K562 (cell line): ENCODE data around the gene FAM53A. TPM values are rescaled to one million over a fixed set of nuclear protein-coding genes. Genes with fewer than 3 reads are reported as not detected.

Source experiments
- ARNT ChIP-seq, 2 experiments: fragments of 450-650 bp; IDR thresholded peaks; 2 replicates each; pipeline ENCODE4 v1.6.1; 2016; ENCODE audit warnings: mild to moderate bottlenecking in 1 of 2
- CBX1 ChIP-seq: sonication (generic); IDR thresholded peaks from 2 replicates; pipeline ENCODE4 v1.6.1; 2016; ENCODE audit warnings: antibody characterized with exemption, low read depth, mild to moderate bottlenecking
- CBX3 ChIP-seq, 2 experiments: IDR thresholded peaks; 1 replicate in 1 of 2; 2 replicates in 1 of 2; pipeline ENCODE4 v1.6.1; 2012; ENCODE audit warnings: inconsistent platforms in 2 of 2, low read length in 2 of 2, borderline replicate concordance in 1 of 2, control low read depth in 1 of 2
- CHCHD3 ChIP-seq: fragments of 250-450 bp; sonication (Bioruptor Pico); IDR thresholded peaks from 2 replicates; pipeline ENCODE4 v2.1.2; 2022; ENCODE audit warnings: mild to moderate bottlenecking
- DPF2 ChIP-seq: fragments of 450-650 bp; IDR thresholded peaks from 2 replicates; pipeline ENCODE4 v1.6.1; 2016
- ELF4 ChIP-seq: fragments of 450-650 bp; formaldehyde crosslinking; IDR thresholded peaks from 2 replicates; pipeline ENCODE4 v1.4.0; 2022; ENCODE audit warnings: missing genetic modification characterization
- FOXK1 ChIP-seq: sonication (generic); formaldehyde crosslinking; IDR thresholded peaks from 2 replicates; pipeline ENCODE4 v1.8.0; 2022; ENCODE audit warnings: missing genetic modification reagents, mild to moderate bottlenecking, borderline replicate concordance
- HDAC1 ChIP-seq, 2 experiments: fragments of 450-650 bp; IDR thresholded peaks; 2 replicates each; pipeline ENCODE4 v1.6.1; 2016 to 2017; ENCODE audit warnings: inconsistent platforms in 1 of 2, mild to moderate bottlenecking in 1 of 2, moderate library complexity in 1 of 2
- MECOM ChIP-seq: fragments of 250-450 bp; sonication (Bioruptor Pico); IDR thresholded peaks from 2 replicates; pipeline ENCODE4 v1.8.0; 2022; ENCODE audit warnings: inconsistent platforms
- NR2C2 ChIP-seq, 2 experiments: fragments of 200-800 bp in 1 of 2; sonication (Bioruptor generic) in 1 of 2; sonication (generic) in 1 of 2; formaldehyde crosslinking in 1 of 2; IDR thresholded peaks; 2 replicates each; pipeline versions ENCODE4 v1.6.1 to v1.8.0; 2016 to 2022; ENCODE audit warnings: mild to moderate bottlenecking in 1 of 2, missing compliant biosample characterization in 1 of 2, missing genetic modification characterization in 1 of 2, missing genetic modification reagents in 1 of 2
- PRPF4 ChIP-seq: fragments of 200-400 bp; formaldehyde crosslinking; IDR thresholded peaks from one replicate; pipeline ENCODE4 v1.6.1; 2017; ENCODE audit warnings: low read length, low read depth, mild to moderate bottlenecking; ENCODE audit not compliant: insufficient read depth, poor library complexity, severe bottlenecking
- SMAD2 ChIP-seq: fragments of 150-350 bp; IDR thresholded peaks from 2 replicates; pipeline ENCODE4 v1.6.1; 2014; ENCODE audit warnings: low read depth, mild to moderate bottlenecking, low read length
- SREBF1 ChIP-seq: fragments of 150-350 bp; IDR thresholded peaks from 2 replicates; pipeline ENCODE4 v1.6.1; 2014; ENCODE audit warnings: antibody characterized with exemption, low read depth, low read length, borderline replicate concordance
- TAL1 ChIP-seq: fragments of 450-650 bp; IDR thresholded peaks from 2 replicates; pipeline ENCODE4 v1.6.1; 2016; ENCODE audit warnings: mild to moderate bottlenecking
- TRIM28 ChIP-seq: fragments of 450-650 bp; IDR thresholded peaks from 2 replicates; pipeline ENCODE4 v1.6.1; 2017
- ZNF274 ChIP-seq: IDR thresholded peaks from 2 replicates; pipeline ENCODE4 v1.6.1; 2011; ENCODE audit warnings: low read depth, mild to moderate bottlenecking, low read length, moderate library complexity, borderline replicate concordance
- polyA plus RNA-seq, 8 experiments: library from polyadenylated mRNA; depleted of rRNA in 4 of 8; stranded (reverse) in 5 of 8; unstranded in 3 of 8; fragments of >200 nt; fragmentation: Nextera tagmentation in 2 of 8; fragmentation: Illumina TruSeq in 1 of 8; extraction: Ambion mirVana in 2 of 8; extraction: Trizol in 1 of 8; gene quantifications; 2 replicates each; pipeline versions ENCODE4 v1.2.1 to v1.2.3, GENCODE V29; 2011 to 2014; ENCODE audit warnings: inconsistent platforms in 1 of 8, missing spikeins in 1 of 8
- total RNA-seq, 7 experiments: library from RNA; depleted of rRNA in 6 of 7; stranded (reverse); fragments of >200 nt in 6 of 7; fragmentation: Illumina TruSeq in 2 of 7; extraction: Trizol in 2 of 7; gene quantifications; 2 replicates each; pipeline versions ENCODE4 v1.2.1 to v1.2.3, GENCODE V29; 2011 to 2021; ENCODE audit warnings: low replicate concordance in 1 of 7
- TF ChIP-seq, protein P1 (sequence below), 2 experiments: fragments of 450-650 bp; IDR thresholded peaks; 2 replicates each; pipeline ENCODE4 v1.6.1; 2016; ENCODE audit warnings: mild to moderate bottlenecking in 2 of 2, borderline replicate concordance in 1 of 2, low read depth in 1 of 2, moderate library complexity in 1 of 2
- TF ChIP-seq, protein P2 (sequence below): fragments of 450-650 bp; formaldehyde crosslinking; IDR thresholded peaks from 2 replicates; pipeline ENCODE4 v1.4.0; 2022; ENCODE audit warnings: missing genetic modification characterization
- TF ChIP-seq, protein P3 (sequence below): fragments of 450-650 bp; IDR thresholded peaks from 2 replicates; pipeline ENCODE4 v1.6.1; 2018; ENCODE audit warnings: mild to moderate bottlenecking, low read depth; ENCODE audit not compliant: partially characterized antibody

Gene FAM53A
- total and polyA plus RNA-seq, 9 of the 15 experiments (the other 6 are each of a cell fraction or from before 2014, with no cell fraction given) = 0.53 to 2.7 (median 1.4) TPM; not detected in 2

DNA sequence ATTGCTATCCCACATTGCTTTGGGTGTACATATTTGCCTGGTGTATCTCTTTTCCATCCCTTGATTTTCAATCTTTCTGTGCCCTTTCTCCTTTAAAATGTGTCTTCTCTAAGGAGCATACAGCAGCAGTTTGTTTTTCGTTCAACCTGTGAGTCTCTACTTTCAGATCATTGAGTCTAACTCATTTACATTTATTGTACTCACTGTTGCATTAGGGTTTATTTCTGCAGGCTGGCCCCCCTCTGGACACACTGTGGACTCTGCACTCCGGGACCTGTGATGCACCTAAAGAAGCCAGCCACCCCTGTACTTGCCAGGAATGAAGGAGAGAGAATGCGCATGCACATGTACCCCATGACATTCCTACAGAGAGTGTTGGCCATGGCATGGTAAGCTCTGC lies 93.0 kb downstream of the FAM53A start (continued):
- TF ChIP-seq, protein P1, sequence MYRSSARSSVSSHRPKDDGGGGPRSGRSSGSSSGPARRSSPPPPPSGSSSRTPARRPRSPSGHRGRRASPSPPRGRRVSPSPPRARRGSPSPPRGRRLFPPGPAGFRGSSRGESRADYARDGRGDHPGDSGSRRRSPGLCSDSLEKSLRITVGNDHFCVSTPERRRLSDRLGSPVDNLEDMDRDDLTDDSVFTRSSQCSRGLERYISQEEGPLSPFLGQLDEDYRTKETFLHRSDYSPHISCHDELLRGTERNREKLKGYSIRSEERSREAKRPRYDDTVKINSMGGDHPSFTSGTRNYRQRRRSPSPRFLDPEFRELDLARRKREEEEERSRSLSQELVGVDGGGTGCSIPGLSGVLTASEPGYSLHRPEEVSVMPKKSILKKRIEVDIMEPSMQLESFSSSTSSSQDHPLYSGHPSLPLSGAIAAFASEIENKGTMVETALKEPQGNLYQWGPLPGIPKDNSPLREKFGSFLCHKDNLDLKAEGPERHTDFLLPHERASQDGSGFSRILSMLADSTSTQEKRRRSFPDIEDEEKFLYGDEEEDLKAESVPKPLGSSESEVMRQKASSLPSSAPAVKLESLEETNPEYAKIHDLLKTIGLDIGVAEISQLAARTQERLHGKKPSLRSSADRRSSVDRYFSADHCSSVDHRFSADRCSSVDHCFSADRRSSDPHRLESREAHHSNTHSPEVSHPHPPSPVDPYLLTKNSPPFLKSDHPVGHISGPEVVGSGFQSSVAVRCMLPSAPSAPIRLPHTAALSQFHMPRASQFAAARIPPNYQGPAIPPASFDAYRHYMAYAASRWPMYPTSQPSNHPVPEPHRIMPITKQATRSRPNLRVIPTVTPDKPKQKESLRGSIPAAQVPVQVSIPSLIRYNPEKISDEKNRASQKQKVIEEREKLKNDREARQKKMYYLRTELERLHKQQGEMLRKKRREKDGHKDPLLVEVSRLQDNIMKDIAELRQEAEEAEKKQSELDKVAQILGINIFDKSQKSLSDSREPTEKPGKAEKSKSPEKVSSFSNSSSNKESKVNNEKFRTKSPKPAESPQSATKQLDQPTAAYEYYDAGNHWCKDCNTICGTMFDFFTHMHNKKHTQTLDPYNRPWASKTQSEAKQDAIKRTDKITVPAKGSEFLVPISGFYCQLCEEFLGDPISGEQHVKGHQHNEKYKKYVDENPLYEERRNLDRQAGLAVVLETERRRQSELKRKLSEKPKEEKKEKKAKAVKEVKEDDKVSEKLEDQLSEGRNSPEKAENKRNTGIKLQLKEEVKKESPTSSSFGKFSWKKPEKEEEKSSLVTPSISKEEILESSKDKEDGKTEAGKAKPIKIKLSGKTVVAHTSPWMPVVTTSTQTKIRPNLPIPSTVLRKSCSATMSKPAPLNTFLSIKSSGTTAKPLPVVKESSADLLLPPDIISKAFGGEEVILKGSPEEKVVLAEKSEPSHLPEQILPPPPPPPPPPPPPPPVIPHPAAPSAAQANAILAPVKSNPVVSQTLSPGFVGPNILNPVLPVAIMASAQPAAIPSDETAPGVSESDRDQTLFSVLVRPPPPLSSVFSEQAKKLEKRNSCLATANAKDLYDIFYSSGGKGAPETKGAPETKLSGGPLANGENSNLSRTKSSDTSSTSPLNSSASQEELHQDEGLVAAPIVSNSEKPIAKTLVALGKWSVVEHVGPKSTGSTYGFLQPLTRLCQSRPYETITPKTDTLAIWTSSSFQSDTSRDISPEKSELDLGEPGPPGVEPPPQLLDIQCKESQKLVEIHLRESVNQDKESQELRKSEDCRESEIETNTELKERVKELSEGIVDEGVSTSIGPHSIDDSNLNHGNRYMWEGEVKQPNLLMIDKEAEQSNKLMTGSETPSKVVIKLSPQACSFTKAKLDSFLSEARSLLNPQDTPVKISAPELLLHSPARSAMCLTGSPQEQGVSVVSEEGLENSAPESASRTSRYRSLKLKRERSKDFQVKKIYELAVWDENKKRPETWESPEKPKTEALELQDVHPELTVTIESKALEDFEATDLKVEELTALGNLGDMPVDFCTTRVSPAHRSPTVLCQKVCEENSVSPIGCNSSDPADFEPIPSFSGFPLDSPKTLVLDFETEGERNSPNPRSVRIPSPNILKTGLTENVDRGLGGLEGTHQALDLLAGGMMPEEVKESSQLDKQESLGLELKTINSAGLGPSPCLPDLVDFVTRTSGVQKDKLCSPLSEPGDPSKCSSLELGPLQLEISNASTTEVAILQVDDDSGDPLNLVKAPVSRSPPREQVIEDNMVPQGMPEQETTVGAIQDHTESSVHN (IDR thresholded peaks at IDR 0.05; ENCODE audit: borderline replicate concordance in 1 of 2, low read depth in 1 of 2) = no peak
- no peak for TF ChIP-seq ZNF274
- peak in 1 of 2 experiments; percentile 89; a peak in 1 of 3 replicates for TF ChIP-seq CBX3 (IDR thresholded peaks at IDR 0.05; ENCODE audit: borderline replicate concordance in 1 of 2, low read length in 2 of 2)
- TF ChIP-seq PRPF4 = no peak
- TF ChIP-seq TRIM28 = peak; percentile 86
- TF ChIP-seq NR2C2 (CRISPR knock-in tag; IDR thresholded peaks at IDR 0.05) = no peak
- no peak for TF ChIP-seq NR2C2 (tag; IDR thresholded peaks at IDR 0.05)
- no peak for TF ChIP-seq SREBF1
- TF ChIP-seq, protein P2, sequence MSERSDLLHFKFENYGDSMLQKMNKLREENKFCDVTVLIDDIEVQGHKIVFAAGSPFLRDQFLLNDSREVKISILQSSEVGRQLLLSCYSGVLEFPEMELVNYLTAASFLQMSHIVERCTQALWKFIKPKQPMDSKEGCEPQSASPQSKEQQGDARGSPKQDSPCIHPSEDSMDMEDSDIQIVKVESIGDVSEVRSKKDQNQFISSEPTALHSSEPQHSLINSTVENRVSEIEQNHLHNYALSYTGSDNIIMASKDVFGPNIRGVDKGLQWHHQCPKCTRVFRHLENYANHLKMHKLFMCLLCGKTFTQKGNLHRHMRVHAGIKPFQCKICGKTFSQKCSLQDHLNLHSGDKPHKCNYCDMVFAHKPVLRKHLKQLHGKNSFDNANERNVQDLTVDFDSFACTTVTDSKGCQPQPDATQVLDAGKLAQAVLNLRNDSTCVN = no peak
- TF ChIP-seq SMAD2 = no peak
- no peak for TF ChIP-seq CBX1
- no peak for TF ChIP-seq ELF4 (CRISPR knock-in tag)
- TF ChIP-seq TAL1 = no peak
- TF ChIP-seq, protein P3, sequence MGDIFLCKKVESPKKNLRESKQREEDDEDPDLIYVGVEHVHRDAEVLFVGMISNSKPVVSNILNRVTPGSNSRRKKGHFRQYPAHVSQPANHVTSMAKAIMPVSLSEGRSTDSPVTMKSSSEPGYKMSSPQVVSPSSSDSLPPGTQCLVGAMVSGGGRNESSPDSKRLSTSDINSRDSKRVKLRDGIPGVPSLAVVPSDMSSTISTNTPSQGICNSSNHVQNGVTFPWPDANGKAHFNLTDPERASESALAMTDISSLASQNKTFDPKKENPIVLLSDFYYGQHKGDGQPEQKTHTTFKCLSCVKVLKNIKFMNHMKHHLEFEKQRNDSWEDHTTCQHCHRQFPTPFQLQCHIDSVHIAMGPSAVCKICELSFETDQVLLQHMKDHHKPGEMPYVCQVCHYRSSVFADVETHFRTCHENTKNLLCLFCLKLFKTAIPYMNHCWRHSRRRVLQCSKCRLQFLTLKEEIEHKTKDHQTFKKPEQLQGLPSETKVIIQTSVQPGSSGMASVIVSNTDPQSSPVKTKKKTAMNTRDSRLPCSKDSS = peak; percentile 32
- no peak for TF ChIP-seq FOXK1 (CRISPR knock-in tag)
- no peak for TF ChIP-seq CHCHD3 (CRISPR knock-in tag)
- no peak for TF ChIP-seq MECOM
- TF ChIP-seq ARNT (IDR thresholded peaks at IDR 0.05) = no peak
- no peak for TF ChIP-seq HDAC1 (IDR thresholded peaks at IDR 0.05)
- no peak for TF ChIP-seq DPF2
